Measurements from ENCODE around the gene TMCO4. TPM values are rescaled to one million over a fixed set of nuclear protein-coding genes. Genes with fewer than 3 reads are reported as not detected.

Gene TMCO4
- total and polyA plus RNA-seq, 2 of the 8 experiments (the other 6 are each of a cell fraction or from before 2014, with no cell fraction given): 3.0 to 3.1 TPM

DNA sequence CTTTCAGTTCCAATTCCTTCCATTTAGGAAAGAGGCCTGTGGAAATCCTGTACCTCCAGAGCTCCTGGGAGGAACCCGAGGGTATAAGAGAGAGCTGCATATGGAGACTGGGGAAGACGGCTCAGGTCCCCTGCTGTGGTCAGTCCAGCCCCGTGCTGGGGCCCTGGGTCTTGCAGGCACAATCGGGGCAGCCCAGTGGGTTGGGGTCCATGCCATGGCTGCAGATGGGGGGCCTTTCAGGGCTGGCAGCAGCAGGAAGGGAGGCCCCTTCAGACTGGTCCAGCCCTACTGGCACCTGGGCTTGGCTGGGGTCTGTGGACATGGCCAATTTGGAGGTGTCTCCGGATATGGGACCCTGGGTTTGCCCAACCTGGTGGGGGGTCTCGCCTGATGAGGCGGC lies 116.8 kb downstream of the TMCO4 start (continued):
- TF ChIP-seq, protein P1, sequence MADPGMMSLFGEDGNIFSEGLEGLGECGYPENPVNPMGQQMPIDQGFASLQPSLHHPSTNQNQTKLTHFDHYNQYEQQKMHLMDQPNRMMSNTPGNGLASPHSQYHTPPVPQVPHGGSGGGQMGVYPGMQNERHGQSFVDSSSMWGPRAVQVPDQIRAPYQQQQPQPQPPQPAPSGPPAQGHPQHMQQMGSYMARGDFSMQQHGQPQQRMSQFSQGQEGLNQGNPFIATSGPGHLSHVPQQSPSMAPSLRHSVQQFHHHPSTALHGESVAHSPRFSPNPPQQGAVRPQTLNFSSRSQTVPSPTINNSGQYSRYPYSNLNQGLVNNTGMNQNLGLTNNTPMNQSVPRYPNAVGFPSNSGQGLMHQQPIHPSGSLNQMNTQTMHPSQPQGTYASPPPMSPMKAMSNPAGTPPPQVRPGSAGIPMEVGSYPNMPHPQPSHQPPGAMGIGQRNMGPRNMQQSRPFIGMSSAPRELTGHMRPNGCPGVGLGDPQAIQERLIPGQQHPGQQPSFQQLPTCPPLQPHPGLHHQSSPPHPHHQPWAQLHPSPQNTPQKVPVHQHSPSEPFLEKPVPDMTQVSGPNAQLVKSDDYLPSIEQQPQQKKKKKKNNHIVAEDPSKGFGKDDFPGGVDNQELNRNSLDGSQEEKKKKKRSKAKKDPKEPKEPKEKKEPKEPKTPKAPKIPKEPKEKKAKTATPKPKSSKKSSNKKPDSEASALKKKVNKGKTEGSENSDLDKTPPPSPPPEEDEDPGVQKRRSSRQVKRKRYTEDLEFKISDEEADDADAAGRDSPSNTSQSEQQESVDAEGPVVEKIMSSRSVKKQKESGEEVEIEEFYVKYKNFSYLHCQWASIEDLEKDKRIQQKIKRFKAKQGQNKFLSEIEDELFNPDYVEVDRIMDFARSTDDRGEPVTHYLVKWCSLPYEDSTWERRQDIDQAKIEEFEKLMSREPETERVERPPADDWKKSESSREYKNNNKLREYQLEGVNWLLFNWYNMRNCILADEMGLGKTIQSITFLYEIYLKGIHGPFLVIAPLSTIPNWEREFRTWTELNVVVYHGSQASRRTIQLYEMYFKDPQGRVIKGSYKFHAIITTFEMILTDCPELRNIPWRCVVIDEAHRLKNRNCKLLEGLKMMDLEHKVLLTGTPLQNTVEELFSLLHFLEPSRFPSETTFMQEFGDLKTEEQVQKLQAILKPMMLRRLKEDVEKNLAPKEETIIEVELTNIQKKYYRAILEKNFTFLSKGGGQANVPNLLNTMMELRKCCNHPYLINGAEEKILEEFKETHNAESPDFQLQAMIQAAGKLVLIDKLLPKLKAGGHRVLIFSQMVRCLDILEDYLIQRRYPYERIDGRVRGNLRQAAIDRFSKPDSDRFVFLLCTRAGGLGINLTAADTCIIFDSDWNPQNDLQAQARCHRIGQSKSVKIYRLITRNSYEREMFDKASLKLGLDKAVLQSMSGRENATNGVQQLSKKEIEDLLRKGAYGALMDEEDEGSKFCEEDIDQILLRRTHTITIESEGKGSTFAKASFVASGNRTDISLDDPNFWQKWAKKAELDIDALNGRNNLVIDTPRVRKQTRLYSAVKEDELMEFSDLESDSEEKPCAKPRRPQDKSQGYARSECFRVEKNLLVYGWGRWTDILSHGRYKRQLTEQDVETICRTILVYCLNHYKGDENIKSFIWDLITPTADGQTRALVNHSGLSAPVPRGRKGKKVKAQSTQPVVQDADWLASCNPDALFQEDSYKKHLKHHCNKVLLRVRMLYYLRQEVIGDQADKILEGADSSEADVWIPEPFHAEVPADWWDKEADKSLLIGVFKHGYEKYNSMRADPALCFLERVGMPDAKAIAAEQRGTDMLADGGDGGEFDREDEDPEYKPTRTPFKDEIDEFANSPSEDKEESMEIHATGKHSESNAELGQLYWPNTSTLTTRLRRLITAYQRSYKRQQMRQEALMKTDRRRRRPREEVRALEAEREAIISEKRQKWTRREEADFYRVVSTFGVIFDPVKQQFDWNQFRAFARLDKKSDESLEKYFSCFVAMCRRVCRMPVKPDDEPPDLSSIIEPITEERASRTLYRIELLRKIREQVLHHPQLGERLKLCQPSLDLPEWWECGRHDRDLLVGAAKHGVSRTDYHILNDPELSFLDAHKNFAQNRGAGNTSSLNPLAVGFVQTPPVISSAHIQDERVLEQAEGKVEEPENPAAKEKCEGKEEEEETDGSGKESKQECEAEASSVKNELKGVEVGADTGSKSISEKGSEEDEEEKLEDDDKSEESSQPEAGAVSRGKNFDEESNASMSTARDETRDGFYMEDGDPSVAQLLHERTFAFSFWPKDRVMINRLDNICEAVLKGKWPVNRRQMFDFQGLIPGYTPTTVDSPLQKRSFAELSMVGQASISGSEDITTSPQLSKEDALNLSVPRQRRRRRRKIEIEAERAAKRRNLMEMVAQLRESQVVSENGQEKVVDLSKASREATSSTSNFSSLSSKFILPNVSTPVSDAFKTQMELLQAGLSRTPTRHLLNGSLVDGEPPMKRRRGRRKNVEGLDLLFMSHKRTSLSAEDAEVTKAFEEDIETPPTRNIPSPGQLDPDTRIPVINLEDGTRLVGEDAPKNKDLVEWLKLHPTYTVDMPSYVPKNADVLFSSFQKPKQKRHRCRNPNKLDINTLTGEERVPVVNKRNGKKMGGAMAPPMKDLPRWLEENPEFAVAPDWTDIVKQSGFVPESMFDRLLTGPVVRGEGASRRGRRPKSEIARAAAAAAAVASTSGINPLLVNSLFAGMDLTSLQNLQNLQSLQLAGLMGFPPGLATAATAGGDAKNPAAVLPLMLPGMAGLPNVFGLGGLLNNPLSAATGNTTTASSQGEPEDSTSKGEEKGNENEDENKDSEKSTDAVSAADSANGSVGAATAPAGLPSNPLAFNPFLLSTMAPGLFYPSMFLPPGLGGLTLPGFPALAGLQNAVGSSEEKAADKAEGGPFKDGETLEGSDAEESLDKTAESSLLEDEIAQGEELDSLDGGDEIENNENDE (IDR thresholded peaks at IDR 0.05; ENCODE audit: insufficient replicate concordance, low read length): no peak
- TF ChIP-seq KDM5A (IDR thresholded peaks at IDR 0.05; ENCODE audit: low read length) (no peak), SAP30 (IDR thresholded peaks at IDR 0.05; ENCODE audit: insufficient read depth, insufficient replicate concordance, low read length) (no peak), CREB1 (IDR thresholded peaks at IDR 0.05) (no peak), MAFK (IDR thresholded peaks at IDR 0.05; ENCODE audit: low read depth, low read length) (no peak), YY1 (IDR thresholded peaks at IDR 0.05; ENCODE audit: low read depth, low read length) (no peak), RBBP5 (IDR thresholded peaks at IDR 0.05; ENCODE audit: borderline replicate concordance, low read depth, low read length) (no peak), PHF8 (conservative IDR thresholded peaks at IDR 0.05; ENCODE audit: low read depth, low read length) (no peak), POLR2AphosphoS5 (IDR thresholded peaks at IDR 0.05; ENCODE audit: low read depth, low read length) (no peak), JUN (IDR thresholded peaks at IDR 0.05; ENCODE audit: low read depth, low read length) (no peak), SIRT6 (IDR thresholded peaks at IDR 0.05; ENCODE audit: low read length) (no peak), ASH2L (IDR thresholded peaks at IDR 0.05; ENCODE audit: low read length) (no peak), POLR2A (IDR thresholded peaks at IDR 0.05; ENCODE audit: control extremely low read depth in 1 of 2, low read depth in 2 of 2, low read length in 2 of 2) (no peak), CEBPB (IDR thresholded peaks at IDR 0.05; ENCODE audit: low read depth, low read length) (no peak)

Data from H1 (cell line).